Measurements from ENCODE around the gene OSGEP.

The OSGEP gene

GRCh38 chr14:20436363-20436755, 18.3 kb downstream of the OSGEP start:
- Histone ChIP-seq H3K79me2 (ENCODE audit: low read length) (no peaks in the 10 kb centered on the region), H3K4me1 (ENCODE audit: low read length) (peaks cover 38% of the 10 kb centered on the region), H3K27ac (ENCODE audit: low read length) (no peak overlapping the region), H3K36me3 (replicated peaks; ENCODE audit: low read depth, low read length) (peaks cover 5% of the 10 kb centered on the region), H3K9ac (ENCODE audit: low read length) (no peak overlapping the region), H3K4me2 (ENCODE audit: low read length) (no peak overlapping the region), H2AFZ (ENCODE audit: low read depth, low read length) (no peak overlapping the region), H4K20me1 (ENCODE audit: insufficient read depth, low read length) (no peaks in the 10 kb centered on the region), H3K9me3 (ENCODE audit: insufficient read depth, low read length) (no peaks in the 10 kb centered on the region), H3K27me3 (ENCODE audit: low read depth, low read length) (no peaks in the 10 kb centered on the region), H3K4me3 (ENCODE audit: low read length) (no peak overlapping the region)
- TF ChIP-seq EZH2phosphoT487 (IDR thresholded peaks at IDR 0.05; ENCODE audit: low read depth) = no peak
- TF ChIP-seq, protein P1, sequence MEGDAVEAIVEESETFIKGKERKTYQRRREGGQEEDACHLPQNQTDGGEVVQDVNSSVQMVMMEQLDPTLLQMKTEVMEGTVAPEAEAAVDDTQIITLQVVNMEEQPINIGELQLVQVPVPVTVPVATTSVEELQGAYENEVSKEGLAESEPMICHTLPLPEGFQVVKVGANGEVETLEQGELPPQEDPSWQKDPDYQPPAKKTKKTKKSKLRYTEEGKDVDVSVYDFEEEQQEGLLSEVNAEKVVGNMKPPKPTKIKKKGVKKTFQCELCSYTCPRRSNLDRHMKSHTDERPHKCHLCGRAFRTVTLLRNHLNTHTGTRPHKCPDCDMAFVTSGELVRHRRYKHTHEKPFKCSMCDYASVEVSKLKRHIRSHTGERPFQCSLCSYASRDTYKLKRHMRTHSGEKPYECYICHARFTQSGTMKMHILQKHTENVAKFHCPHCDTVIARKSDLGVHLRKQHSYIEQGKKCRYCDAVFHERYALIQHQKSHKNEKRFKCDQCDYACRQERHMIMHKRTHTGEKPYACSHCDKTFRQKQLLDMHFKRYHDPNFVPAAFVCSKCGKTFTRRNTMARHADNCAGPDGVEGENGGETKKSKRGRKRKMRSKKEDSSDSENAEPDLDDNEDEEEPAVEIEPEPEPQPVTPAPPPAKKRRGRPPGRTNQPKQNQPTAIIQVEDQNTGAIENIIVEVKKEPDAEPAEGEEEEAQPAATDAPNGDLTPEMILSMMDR (IDR thresholded peaks at IDR 0.05; ENCODE audit: low read depth, low read length) = no peak

- H3K4me1 ChIP-seq (ENCODE audit: low read length) = peaks cover 35% of the 10 kb centered on the region
- no peak within 1 kb of the TSS for H3K4me2 ChIP-seq (ENCODE audit: low read length)
- H3K9me3 ChIP-seq (ENCODE audit: insufficient read depth, low read length) = no peaks in the 10 kb centered on the region
- TF ChIP-seq, protein P1 (IDR thresholded peaks at IDR 0.05; ENCODE audit: low read depth, low read length) = no peak
- TF ChIP-seq EZH2phosphoT487 (IDR thresholded peaks at IDR 0.05; ENCODE audit: low read depth) = no peak
- no peaks in the 10 kb centered on the region for H3K27me3 ChIP-seq (ENCODE audit: low read depth, low read length)
- peaks cover 5% of the 10 kb centered on the region for H3K36me3 ChIP-seq (replicated peaks; ENCODE audit: low read depth, low read length)
- H4K20me1 ChIP-seq (ENCODE audit: insufficient read depth, low read length) = no peaks in the 10 kb centered on the region
- H3K79me2 ChIP-seq (ENCODE audit: low read length) = no peaks in the 10 kb centered on the region
- no peak within 1 kb of the TSS for H3K4me3 ChIP-seq (ENCODE audit: low read length)
- H2AFZ ChIP-seq (ENCODE audit: low read depth, low read length) = no peak within 1 kb of the TSS
- H3K27ac ChIP-seq (ENCODE audit: low read length) = no peak within 1 kb of the TSS
- H3K9ac ChIP-seq (ENCODE audit: low read length) = no peak within 1 kb of the TSS
Measured at GRCh38 chr14:20435582-20436362, 18.8 kb downstream of the OSGEP start, which contains the start of gene KLHL33. KLHL33 (minus strand) TSS chr14:20436166; CDS start chr14:20435811, 355 bp downstream.

- H3K36me3 ChIP-seq (replicated peaks; ENCODE audit: low read depth, low read length) = peaks cover 5% of the 10 kb centered on the region
- peaks cover 35% of the 10 kb centered on the region for H3K4me1 ChIP-seq (ENCODE audit: low read length)
- H3K79me2 ChIP-seq (ENCODE audit: low read length) = no peaks in the 10 kb centered on the region
- no peak overlapping the region for H3K9ac ChIP-seq (ENCODE audit: low read length)
- H3K9me3 ChIP-seq (ENCODE audit: insufficient read depth, low read length) = no peaks in the 10 kb centered on the region
- H3K4me2 ChIP-seq (ENCODE audit: low read length) = no peak overlapping the region
- no peak overlapping the region for H3K4me3 ChIP-seq (ENCODE audit: low read length)
- H4K20me1 ChIP-seq (ENCODE audit: insufficient read depth, low read length) = no peaks in the 10 kb centered on the region
- no peaks in the 10 kb centered on the region for H3K27me3 ChIP-seq (ENCODE audit: low read depth, low read length)
- TF ChIP-seq EZH2phosphoT487 (IDR thresholded peaks at IDR 0.05; ENCODE audit: low read depth) = no peak
- TF ChIP-seq, protein P1 (IDR thresholded peaks at IDR 0.05; ENCODE audit: low read depth, low read length) = no peak
- H2AFZ ChIP-seq (ENCODE audit: low read depth, low read length) = no peak overlapping the region
- no peak overlapping the region for H3K27ac ChIP-seq (ENCODE audit: low read length)
Measured at GRCh38 chr14:20434701-20435581, 19.7 kb downstream of the OSGEP start.
